NCI-H2171 treated with DMSO at 0.1 percent for 48 hours (cell line): ENCODE measurements around the gene CT45A8.
"Not testable (repeated sequence)": the region's sequence is repeated elsewhere in the genome, so short reads cannot be mapped to it uniquely, and the experiment has no call there.

Experiments
- DNase-seq: peaks from one replicate; lab custom pipeline; 2025; lab: John Stamatoyannopoulos, UW

CT45A8 gene

GRCh38 chrX:135854438-135854837 lies at the start of gene CT45A8:
TSS of gene CT45A8 (minus strand) at chrX:135854538. CDS start at chrX:135850783, 3,755 bp downstream.
- not testable (repeated sequence) for DNase-seq

GRCh38 chrX:135893294-135893817 lies 39.0 kb upstream of the CT45A8 start, which contains the start of the genes CT45A10 and SAGE1:
TSS of gene CT45A10 (minus strand) at chrX:135893444. CDS start at chrX:135885344, 8,100 bp downstream.
TSS of gene SAGE1 (plus strand) at chrX:135893716. CDS start at chrX:135896243, 2,527 bp downstream.
- no peak for DNase-seq

- no peak for DNase-seq
These were observed 38.4 kb upstream of the CT45A8 start for GRCh38 chrX:135892781-135893180.

- DNase-seq: no peak
These were observed 35.8 kb upstream of the CT45A8 start for GRCh38 chrX:135890087-135890585.

- not testable (repeated sequence) for DNase-seq
These were observed 34.6 kb upstream of the CT45A8 start for GRCh38 chrX:135888976-135889375.

GRCh38 chrX:135888230-135888629 lies 33.9 kb upstream of the CT45A8 start:
- DNase-seq: not testable (repeated sequence)

- DNase-seq: not testable (repeated sequence)
These were observed 28.4 kb upstream of the CT45A8 start for GRCh38 chrX:135882741-135883140.

- DNase-seq: not testable (repeated sequence)
These were observed 17.4 kb upstream of the CT45A8 start, which contains the start of gene CT45A9 for GRCh38 chrX:135871712-135872111. TSS of gene CT45A9 (minus strand) at chrX:135871812. CDS start at chrX:135868061, 3,751 bp downstream.

- not testable (repeated sequence) for DNase-seq
These were observed 17.2 kb downstream of the CT45A8 start, which contains the start of gene CT45A7 for GRCh38 chrX:135837180-135837579. TSS of gene CT45A7 (minus strand) at chrX:135837280. CDS start at chrX:135833533, 3,747 bp downstream.

GRCh38 chrX:135819912-135820311 lies 34.4 kb downstream of the CT45A8 start, which contains the start of gene CT45A2:
TSS of gene CT45A2 (minus strand) at chrX:135820012. CDS start at chrX:135816265, 3,747 bp downstream.
- not testable (repeated sequence) for DNase-seq

- not testable (repeated sequence) for DNase-seq
These were observed 51.7 kb downstream of the CT45A8 start, which contains the start of gene CT45A6 for GRCh38 chrX:135802687-135803086. TSS of gene CT45A6 (minus strand) at chrX:135802787. CDS start at chrX:135798993, 3,794 bp downstream.
